Skeletal muscle satellite cell (primary cell): ENCODE measurements around the gene ADIPOR2.

Source experiments
- H3K27me3 ChIP-seq: 2 replicates; pipeline ENCODE4 v1.7.0; 2013; ENCODE audit warnings: low read length; ENCODE audit not compliant: control insufficient read depth, insufficient read depth
- H3K36me3 ChIP-seq: 2 replicates; pipeline ENCODE4 v1.7.0; 2013; ENCODE audit warnings: mild to moderate bottlenecking, control low read depth, low read length; ENCODE audit not compliant: insufficient read depth
- H3K4me1 ChIP-seq: 2 replicates; pipeline ENCODE4 v1.7.0; 2013; ENCODE audit warnings: low read length; ENCODE audit not compliant: control insufficient read depth, insufficient read depth
- H3K4me2 ChIP-seq: 2 replicates; pipeline ENCODE4 v1.7.0; 2013; ENCODE audit warnings: mild to moderate bottlenecking, low read length
- H3K4me3 ChIP-seq: 2 replicates; pipeline ENCODE4 v1.7.0; 2013; ENCODE audit warnings: low read length
- H3K9ac ChIP-seq: 2 replicates; pipeline ENCODE4 v1.7.0; 2013; ENCODE audit warnings: mild to moderate bottlenecking, low read depth, low read length, moderate library complexity
- H3K9me3 ChIP-seq: replicated peaks from 2 replicates; pipeline ENCODE4 v1.7.0; 2013; ENCODE audit warnings: mild to moderate bottlenecking, control low read depth, low read length

The ADIPOR2 gene

GRCh38 chr12:1651946-1652345 is 38.9 kb upstream of the ADIPOR2 start:
- H3K4me2 ChIP-seq, result no peak overlapping the region
- no peaks in the 10 kb centered on the region for H3K9me3 ChIP-seq
- H3K36me3 ChIP-seq, result peaks cover 42% of the 10 kb centered on the region
- no peaks in the 10 kb centered on the region for H3K4me1 ChIP-seq
- H3K27me3 ChIP-seq, result no peaks in the 10 kb centered on the region
- H3K9ac ChIP-seq, result no peak overlapping the region
- H3K4me3 ChIP-seq, result no peak overlapping the region

DNA sequence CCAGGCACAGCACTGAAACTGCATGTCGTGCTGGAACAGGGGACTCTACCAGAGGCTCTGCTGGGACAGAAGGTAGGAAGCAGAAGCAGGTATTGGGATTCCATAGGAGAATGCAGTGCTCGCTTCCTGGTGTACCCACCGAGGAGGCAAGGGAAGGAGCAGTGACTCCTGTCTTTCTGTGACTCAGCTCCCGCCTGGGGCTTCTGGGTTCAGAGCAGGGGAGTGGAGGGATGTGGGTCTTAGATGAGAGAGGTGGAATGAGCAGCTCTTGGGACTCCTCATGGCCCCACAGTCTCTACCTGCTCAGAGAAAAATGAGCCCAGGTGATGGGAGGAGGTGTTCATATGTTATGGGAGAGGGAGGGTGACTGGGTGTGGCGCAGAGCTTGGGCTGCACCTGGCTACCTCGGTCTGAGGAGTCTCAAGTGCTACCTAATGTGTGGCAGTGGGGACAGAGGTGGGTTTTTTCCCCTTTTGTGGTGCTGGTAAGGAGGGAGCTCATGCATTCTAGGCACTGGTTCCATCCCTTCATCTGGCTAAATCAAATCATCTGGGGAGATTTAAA is 35.6 kb upstream of the ADIPOR2 start:
- no peak overlapping the region for H3K9ac ChIP-seq
- H3K4me1 ChIP-seq, result no peaks in the 10 kb centered on the region
- no peaks in the 10 kb centered on the region for H3K9me3 ChIP-seq
- H3K36me3 ChIP-seq, result peaks cover 18% of the 10 kb centered on the region
- H3K27me3 ChIP-seq, result no peaks in the 10 kb centered on the region
- H3K4me2 ChIP-seq, result no peak overlapping the region
- H3K4me3 ChIP-seq, result no peak overlapping the region

- no peaks in the 10 kb centered on the region for H3K27me3 ChIP-seq
- peaks cover 7% of the 10 kb centered on the region for H3K36me3 ChIP-seq
- H3K4me2 ChIP-seq, result no peak overlapping the region
- H3K9me3 ChIP-seq, result no peaks in the 10 kb centered on the region
- H3K4me3 ChIP-seq, result no peak overlapping the region
- no peaks in the 10 kb centered on the region for H3K4me1 ChIP-seq
- H3K9ac ChIP-seq, result no peak overlapping the region
Measured at GRCh38 chr12:1656902-1657301, 34.0 kb upstream of the ADIPOR2 start.

DNA sequence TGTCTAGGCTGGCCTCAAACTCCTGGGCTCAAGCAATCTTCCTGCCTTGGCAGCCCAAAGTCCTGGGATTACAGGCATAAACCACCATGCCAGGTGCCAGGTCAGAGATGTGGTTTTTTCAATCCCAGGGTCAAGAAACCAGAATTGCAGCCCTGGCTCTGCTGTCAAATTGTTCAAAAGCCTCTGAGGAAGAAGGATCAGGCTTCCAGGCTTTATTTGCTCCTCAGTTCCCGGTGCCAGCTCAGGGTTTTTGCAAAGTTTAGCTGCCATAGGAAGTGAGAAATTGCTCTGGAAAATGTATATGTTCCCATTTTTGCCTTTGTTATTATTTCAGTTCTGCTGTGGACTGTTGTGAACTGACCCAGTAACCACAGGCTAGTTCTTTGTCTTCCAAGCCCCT is 33.2 kb upstream of the ADIPOR2 start:
- no peaks in the 10 kb centered on the region for H3K27me3 ChIP-seq
- no peak overlapping the region for H3K9ac ChIP-seq
- H3K9me3 ChIP-seq, result no peaks in the 10 kb centered on the region
- H3K4me1 ChIP-seq, result no peaks in the 10 kb centered on the region
- no peak overlapping the region for H3K4me2 ChIP-seq
- peaks cover 7% of the 10 kb centered on the region for H3K36me3 ChIP-seq
- H3K4me3 ChIP-seq, result no peak overlapping the region

GRCh38 chr12:1660304-1661187 is 30.3 kb upstream of the ADIPOR2 start:
- Histone ChIP-seq H3K36me3 (no peaks in the 10 kb centered on the region), H3K4me3 (no peak overlapping the region), H3K4me1 (no peaks in the 10 kb centered on the region), H3K9me3 (no peaks in the 10 kb centered on the region), H3K27me3 (no peaks in the 10 kb centered on the region), H3K9ac (no peak overlapping the region), H3K4me2 (no peak overlapping the region)

- peak overlapping the region; percentile 78 for H3K4me2 ChIP-seq
- no peaks in the 10 kb centered on the region for H3K9me3 ChIP-seq
- H3K4me3 ChIP-seq, result peak overlapping the region; percentile 59
- H3K4me1 ChIP-seq, result no peaks in the 10 kb centered on the region
- peak overlapping the region; percentile 30 for H3K9ac ChIP-seq
- H3K36me3 ChIP-seq, result no peaks in the 10 kb centered on the region
- H3K27me3 ChIP-seq, result no peaks in the 10 kb centered on the region
Measured at GRCh38 chr12:1661553-1662335, 29.1 kb upstream of the ADIPOR2 start.

- Histone ChIP-seq H3K4me3 (no peak overlapping the region), H3K9me3 (no peaks in the 10 kb centered on the region), H3K4me1 (no peaks in the 10 kb centered on the region), H3K4me2 (peak overlapping the region; percentile 53), H3K36me3 (no peaks in the 10 kb centered on the region), H3K27me3 (no peaks in the 10 kb centered on the region), H3K9ac (no peak overlapping the region)
Measured at GRCh38 chr12:1662761-1663439, 28.0 kb upstream of the ADIPOR2 start.

GRCh38 chr12:1663440-1664132 is 27.3 kb upstream of the ADIPOR2 start:
- H3K4me1 ChIP-seq, result no peaks in the 10 kb centered on the region
- no peak overlapping the region for H3K4me2 ChIP-seq
- H3K36me3 ChIP-seq, result no peaks in the 10 kb centered on the region
- no peak overlapping the region for H3K4me3 ChIP-seq
- no peaks in the 10 kb centered on the region for H3K9me3 ChIP-seq
- H3K9ac ChIP-seq, result no peak overlapping the region
- H3K27me3 ChIP-seq, result no peaks in the 10 kb centered on the region

- Histone ChIP-seq H3K4me1 (no peaks in the 10 kb centered on the region), H3K4me2 (no peak overlapping the region), H3K9ac (no peak overlapping the region), H3K9me3 (no peaks in the 10 kb centered on the region), H3K27me3 (no peaks in the 10 kb centered on the region), H3K36me3 (no peaks in the 10 kb centered on the region), H3K4me3 (no peak overlapping the region)
Measured at GRCh38 chr12:1665366-1665765, 25.5 kb upstream of the ADIPOR2 start.

- no peaks in the 10 kb centered on the region for H3K4me1 ChIP-seq
- no peaks in the 10 kb centered on the region for H3K27me3 ChIP-seq
- H3K9ac ChIP-seq, result no peak overlapping the region
- H3K4me3 ChIP-seq, result no peak overlapping the region
- no peak overlapping the region for H3K4me2 ChIP-seq
- H3K36me3 ChIP-seq, result no peaks in the 10 kb centered on the region
- no peaks in the 10 kb centered on the region for H3K9me3 ChIP-seq
Measured at GRCh38 chr12:1666215-1666614, 24.7 kb upstream of the ADIPOR2 start.
